ENCODE measurements around the gene PMP22. TPM values are rescaled to one million over a fixed set of nuclear protein-coding genes. Genes with fewer than 3 reads are reported as not detected.

PMP22 gene
- total and polyA plus RNA-seq, 2 of the 13 experiments (the other 11 are each of a cell fraction or from before 2014, with no cell fraction given): 5.7 to 6.2 TPM

DNA sequence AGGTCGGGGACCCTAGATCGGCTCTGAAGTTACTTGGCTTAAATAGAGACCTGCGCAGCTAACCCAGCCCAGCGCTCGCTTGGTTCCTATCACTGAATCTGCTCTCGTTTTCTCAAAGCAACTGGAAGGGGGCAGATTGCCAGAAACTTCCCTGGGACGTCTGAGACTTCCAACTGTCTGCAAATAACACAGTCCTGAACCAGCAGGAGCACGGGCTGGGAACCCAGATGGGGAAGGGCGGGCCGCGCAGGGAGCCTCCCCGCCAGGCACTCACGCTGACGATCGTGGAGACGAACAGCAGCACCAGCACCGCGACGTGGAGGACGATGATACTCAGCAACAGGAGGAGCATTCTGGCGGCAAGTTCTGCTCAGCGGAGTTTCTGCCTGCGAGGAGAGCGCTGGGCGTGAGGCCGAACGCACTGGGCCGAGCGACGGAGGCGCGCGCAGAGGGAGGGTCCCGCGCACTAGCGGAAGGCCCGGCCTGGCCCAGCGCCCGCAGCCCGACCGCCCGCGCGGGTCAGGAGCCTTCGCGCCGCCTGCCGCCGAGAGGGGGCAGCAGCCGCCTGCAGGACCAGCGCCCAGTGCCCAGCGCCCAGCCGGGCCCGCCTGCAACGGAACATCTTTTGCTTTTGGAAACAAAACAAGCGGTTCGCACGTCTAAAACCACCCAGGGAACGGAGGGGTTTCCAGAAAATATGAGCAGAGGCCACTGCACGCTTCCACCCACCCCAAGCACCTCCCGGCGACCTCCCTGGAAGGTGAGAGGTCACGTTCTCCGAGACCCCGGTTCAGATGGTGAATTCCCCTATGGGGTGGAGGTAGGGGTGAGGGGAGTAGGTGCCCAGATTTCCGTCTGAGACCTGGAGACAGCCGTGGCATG is 4.5 kb downstream of the PMP22 start (continued):
- TF ChIP-seq, protein P1, sequence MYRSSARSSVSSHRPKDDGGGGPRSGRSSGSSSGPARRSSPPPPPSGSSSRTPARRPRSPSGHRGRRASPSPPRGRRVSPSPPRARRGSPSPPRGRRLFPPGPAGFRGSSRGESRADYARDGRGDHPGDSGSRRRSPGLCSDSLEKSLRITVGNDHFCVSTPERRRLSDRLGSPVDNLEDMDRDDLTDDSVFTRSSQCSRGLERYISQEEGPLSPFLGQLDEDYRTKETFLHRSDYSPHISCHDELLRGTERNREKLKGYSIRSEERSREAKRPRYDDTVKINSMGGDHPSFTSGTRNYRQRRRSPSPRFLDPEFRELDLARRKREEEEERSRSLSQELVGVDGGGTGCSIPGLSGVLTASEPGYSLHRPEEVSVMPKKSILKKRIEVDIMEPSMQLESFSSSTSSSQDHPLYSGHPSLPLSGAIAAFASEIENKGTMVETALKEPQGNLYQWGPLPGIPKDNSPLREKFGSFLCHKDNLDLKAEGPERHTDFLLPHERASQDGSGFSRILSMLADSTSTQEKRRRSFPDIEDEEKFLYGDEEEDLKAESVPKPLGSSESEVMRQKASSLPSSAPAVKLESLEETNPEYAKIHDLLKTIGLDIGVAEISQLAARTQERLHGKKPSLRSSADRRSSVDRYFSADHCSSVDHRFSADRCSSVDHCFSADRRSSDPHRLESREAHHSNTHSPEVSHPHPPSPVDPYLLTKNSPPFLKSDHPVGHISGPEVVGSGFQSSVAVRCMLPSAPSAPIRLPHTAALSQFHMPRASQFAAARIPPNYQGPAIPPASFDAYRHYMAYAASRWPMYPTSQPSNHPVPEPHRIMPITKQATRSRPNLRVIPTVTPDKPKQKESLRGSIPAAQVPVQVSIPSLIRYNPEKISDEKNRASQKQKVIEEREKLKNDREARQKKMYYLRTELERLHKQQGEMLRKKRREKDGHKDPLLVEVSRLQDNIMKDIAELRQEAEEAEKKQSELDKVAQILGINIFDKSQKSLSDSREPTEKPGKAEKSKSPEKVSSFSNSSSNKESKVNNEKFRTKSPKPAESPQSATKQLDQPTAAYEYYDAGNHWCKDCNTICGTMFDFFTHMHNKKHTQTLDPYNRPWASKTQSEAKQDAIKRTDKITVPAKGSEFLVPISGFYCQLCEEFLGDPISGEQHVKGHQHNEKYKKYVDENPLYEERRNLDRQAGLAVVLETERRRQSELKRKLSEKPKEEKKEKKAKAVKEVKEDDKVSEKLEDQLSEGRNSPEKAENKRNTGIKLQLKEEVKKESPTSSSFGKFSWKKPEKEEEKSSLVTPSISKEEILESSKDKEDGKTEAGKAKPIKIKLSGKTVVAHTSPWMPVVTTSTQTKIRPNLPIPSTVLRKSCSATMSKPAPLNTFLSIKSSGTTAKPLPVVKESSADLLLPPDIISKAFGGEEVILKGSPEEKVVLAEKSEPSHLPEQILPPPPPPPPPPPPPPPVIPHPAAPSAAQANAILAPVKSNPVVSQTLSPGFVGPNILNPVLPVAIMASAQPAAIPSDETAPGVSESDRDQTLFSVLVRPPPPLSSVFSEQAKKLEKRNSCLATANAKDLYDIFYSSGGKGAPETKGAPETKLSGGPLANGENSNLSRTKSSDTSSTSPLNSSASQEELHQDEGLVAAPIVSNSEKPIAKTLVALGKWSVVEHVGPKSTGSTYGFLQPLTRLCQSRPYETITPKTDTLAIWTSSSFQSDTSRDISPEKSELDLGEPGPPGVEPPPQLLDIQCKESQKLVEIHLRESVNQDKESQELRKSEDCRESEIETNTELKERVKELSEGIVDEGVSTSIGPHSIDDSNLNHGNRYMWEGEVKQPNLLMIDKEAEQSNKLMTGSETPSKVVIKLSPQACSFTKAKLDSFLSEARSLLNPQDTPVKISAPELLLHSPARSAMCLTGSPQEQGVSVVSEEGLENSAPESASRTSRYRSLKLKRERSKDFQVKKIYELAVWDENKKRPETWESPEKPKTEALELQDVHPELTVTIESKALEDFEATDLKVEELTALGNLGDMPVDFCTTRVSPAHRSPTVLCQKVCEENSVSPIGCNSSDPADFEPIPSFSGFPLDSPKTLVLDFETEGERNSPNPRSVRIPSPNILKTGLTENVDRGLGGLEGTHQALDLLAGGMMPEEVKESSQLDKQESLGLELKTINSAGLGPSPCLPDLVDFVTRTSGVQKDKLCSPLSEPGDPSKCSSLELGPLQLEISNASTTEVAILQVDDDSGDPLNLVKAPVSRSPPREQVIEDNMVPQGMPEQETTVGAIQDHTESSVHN (CRISPR knock-in tag; IDR thresholded peaks at IDR 0.05): no peak
- TF ChIP-seq YY1 (IDR thresholded peaks at IDR 0.05; ENCODE audit: insufficient read depth, insufficient replicate concordance, low read depth, low read length) (peak; percentile 38), PHF5A (CRISPR knock-in tag; IDR thresholded peaks at IDR 0.05; ENCODE audit: low read depth, unreplicated experiment) (no peak), KDM1A (CRISPR knock-in tag; IDR thresholded peaks at IDR 0.05) (no peak), MXI1 (IDR thresholded peaks at IDR 0.05; ENCODE audit: borderline replicate concordance, low read depth, low read length) (0 out of 3 replicates have a peak, but pooled peaks have one; percentile 29), TRIM24 (CRISPR knock-in tag; IDR thresholded peaks at IDR 0.05) (no peak), MED8 (CRISPR knock-in tag; IDR thresholded peaks at IDR 0.05; ENCODE audit: insufficient replicate concordance) (no peak), CEBPB (IDR thresholded peaks at IDR 0.05; ENCODE audit: borderline replicate concordance, low read depth, low read length) (no peak), XRCC5 (optimal IDR thresholded peaks at IDR 0.05; ENCODE audit: low read length) (peak; percentile 29), FOSL1 (CRISPR knock-in tag; IDR thresholded peaks at IDR 0.05; ENCODE audit: borderline replicate concordance) (no peak), POLR2A (IDR thresholded peaks at IDR 0.05; ENCODE audit: insufficient read depth in 1 of 2, low read depth in 2 of 2, low read length in 2 of 2) (peak in 1 of 2 experiments; percentile 55; a peak in 2 of 4 replicates), HNF4A (CRISPR knock-in tag; IDR thresholded peaks at IDR 0.05) (no peak)
- TF ChIP-seq, protein P2, sequence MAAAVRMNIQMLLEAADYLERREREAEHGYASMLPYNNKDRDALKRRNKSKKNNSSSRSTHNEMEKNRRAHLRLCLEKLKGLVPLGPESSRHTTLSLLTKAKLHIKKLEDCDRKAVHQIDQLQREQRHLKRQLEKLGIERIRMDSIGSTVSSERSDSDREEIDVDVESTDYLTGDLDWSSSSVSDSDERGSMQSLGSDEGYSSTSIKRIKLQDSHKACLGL (CRISPR knock-in tag; IDR thresholded peaks at IDR 0.05): no peak; the same call in 1 of the 2 replicates
- TF ChIP-seq, protein P3, sequence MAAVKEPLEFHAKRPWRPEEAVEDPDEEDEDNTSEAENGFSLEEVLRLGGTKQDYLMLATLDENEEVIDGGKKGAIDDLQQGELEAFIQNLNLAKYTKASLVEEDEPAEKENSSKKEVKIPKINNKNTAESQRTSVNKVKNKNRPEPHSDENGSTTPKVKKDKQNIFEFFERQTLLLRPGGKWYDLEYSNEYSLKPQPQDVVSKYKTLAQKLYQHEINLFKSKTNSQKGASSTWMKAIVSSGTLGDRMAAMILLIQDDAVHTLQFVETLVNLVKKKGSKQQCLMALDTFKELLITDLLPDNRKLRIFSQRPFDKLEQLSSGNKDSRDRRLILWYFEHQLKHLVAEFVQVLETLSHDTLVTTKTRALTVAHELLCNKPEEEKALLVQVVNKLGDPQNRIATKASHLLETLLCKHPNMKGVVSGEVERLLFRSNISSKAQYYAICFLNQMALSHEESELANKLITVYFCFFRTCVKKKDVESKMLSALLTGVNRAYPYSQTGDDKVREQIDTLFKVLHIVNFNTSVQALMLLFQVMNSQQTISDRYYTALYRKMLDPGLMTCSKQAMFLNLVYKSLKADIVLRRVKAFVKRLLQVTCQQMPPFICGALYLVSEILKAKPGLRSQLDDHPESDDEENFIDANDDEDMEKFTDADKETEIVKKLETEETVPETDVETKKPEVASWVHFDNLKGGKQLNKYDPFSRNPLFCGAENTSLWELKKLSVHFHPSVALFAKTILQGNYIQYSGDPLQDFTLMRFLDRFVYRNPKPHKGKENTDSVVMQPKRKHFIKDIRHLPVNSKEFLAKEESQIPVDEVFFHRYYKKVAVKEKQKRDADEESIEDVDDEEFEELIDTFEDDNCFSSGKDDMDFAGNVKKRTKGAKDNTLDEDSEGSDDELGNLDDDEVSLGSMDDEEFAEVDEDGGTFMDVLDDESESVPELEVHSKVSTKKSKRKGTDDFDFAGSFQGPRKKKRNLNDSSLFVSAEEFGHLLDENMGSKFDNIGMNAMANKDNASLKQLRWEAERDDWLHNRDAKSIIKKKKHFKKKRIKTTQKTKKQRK (IDR thresholded peaks at IDR 0.05; ENCODE audit: low read length): no peak
- TF ChIP-seq, protein P4, sequence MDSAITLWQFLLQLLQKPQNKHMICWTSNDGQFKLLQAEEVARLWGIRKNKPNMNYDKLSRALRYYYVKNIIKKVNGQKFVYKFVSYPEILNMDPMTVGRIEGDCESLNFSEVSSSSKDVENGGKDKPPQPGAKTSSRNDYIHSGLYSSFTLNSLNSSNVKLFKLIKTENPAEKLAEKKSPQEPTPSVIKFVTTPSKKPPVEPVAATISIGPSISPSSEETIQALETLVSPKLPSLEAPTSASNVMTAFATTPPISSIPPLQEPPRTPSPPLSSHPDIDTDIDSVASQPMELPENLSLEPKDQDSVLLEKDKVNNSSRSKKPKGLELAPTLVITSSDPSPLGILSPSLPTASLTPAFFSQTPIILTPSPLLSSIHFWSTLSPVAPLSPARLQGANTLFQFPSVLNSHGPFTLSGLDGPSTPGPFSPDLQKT (CRISPR knock-in tag; IDR thresholded peaks at IDR 0.05; ENCODE audit: borderline replicate concordance): no peak

Data from HepG2 (cell line).